ENCODE data around the gene ESF1.
"Not testable (repeated sequence)": the region's sequence is repeated elsewhere in the genome, so short reads cannot be mapped to it uniquely, and the experiment has no call there.

ESF1 gene

GRCh38 chr20:13786143-13786828 is 1.6 kb upstream of the ESF1 start:
- DNase-seq: no peak

GRCh38 chr20:13784271-13784892 is 337 bp downstream of the ESF1 start:
- DNase-seq: no peak

- DNase-seq: no peak
These were observed 1.2 kb downstream of the ESF1 start for GRCh38 chr20:13783528-13783927.

GRCh38 chr20:13778827-13779226 is 5.9 kb downstream of the ESF1 start:
- DNase-seq: no peak

GRCh38 chr20:13777171-13777601 is 7.5 kb downstream of the ESF1 start:
- no peak for DNase-seq

GRCh38 chr20:13775867-13776266 is 8.9 kb downstream of the ESF1 start:
- DNase-seq: no peak

- DNase-seq: no peak
These were observed 12.2 kb downstream of the ESF1 start for GRCh38 chr20:13772529-13772928.

- no peak for DNase-seq
These were observed 12.8 kb downstream of the ESF1 start for GRCh38 chr20:13771853-13772453.

GRCh38 chr20:13770141-13770540 is 14.6 kb downstream of the ESF1 start:
- no peak for DNase-seq

GRCh38 chr20:13765868-13766416 is 18.8 kb downstream of the ESF1 start:
- DNase-seq: no peak

- DNase-seq: no peak
These were observed 19.4 kb downstream of the ESF1 start for GRCh38 chr20:13765299-13765698.

- DNase-seq: not testable (repeated sequence)
These were observed 24.2 kb downstream of the ESF1 start for GRCh38 chr20:13760451-13760946.

GRCh38 chr20:13758884-13759283 is 25.8 kb downstream of the ESF1 start:
- no peak for DNase-seq

GRCh38 chr20:13756551-13756950 is 28.2 kb downstream of the ESF1 start:
- DNase-seq: no peak

GRCh38 chr20:13755809-13756208 is 28.9 kb downstream of the ESF1 start:
- DNase-seq: no peak

- DNase-seq: no peak
These were observed 31.2 kb downstream of the ESF1 start for GRCh38 chr20:13753436-13754036.

GRCh38 chr20:13749811-13750210 is 34.9 kb downstream of the ESF1 start:
- DNase-seq: no peak

GRCh38 chr20:13745784-13746183 is 38.9 kb downstream of the ESF1 start:
- DNase-seq: no peak

- no peak for DNase-seq
These were observed 40.4 kb downstream of the ESF1 start for GRCh38 chr20:13744352-13744751.

GRCh38 chr20:13741879-13742278 is 42.8 kb downstream of the ESF1 start:
- no peak for DNase-seq

GRCh38 chr20:13739731-13740649 is 44.7 kb downstream of the ESF1 start:
- DNase-seq: no peak

- not testable (repeated sequence) for DNase-seq
These were observed 46.5 kb downstream of the ESF1 start for GRCh38 chr20:13738187-13738586.

All from NK-92 treated with Interleukin-12 subunit alpha and Interleukin-12 subunit beta, amount 100 ng/mL, for 24 hours (cell line).